ENCODE measurements around the gene GRAMD1B.
A peak's percentile ranks its signal among the peaks of the same experiment; 100 is the strongest.

The GRAMD1B gene

DNA sequence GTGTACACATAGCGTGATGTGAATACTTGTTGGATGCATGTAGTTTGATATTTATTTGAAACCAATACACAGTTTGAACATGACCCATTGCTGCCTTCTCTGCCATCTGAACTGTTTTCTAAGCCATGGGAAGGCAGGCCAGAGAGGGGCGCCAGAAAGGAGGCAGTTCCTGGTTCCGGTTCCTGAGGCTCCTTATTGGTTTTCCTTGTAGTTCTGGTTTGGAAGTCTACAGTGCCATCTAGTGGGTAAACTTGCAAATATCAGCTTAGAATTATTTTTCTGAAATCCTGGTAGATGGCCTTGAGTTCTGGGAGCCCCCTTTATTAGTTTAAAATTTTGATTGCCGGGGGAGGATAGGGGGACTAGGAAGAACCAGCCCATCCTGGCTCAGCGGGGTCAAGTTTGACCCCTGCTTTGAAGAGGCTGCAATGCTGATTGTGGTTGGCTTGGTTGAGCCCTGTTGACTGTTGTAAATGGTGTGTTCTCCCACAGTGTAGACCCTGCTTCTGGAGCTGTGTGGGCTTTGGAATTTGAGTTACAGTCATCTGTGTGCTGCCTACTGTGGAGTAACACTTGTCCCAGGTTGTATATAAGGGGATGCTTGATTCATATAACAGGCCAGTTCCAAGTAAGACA is 48.4 kb downstream of the GRAMD1B start:
- peak; percentile 8 for DNase-seq

- no peak for DNase-seq
Observed at GRCh38 chr11:123479048-123479837, 49.2 kb downstream of the GRAMD1B start.

- DNase-seq, result no peak
Observed at GRCh38 chr11:123480290-123480815, 50.3 kb downstream of the GRAMD1B start.

DNA sequence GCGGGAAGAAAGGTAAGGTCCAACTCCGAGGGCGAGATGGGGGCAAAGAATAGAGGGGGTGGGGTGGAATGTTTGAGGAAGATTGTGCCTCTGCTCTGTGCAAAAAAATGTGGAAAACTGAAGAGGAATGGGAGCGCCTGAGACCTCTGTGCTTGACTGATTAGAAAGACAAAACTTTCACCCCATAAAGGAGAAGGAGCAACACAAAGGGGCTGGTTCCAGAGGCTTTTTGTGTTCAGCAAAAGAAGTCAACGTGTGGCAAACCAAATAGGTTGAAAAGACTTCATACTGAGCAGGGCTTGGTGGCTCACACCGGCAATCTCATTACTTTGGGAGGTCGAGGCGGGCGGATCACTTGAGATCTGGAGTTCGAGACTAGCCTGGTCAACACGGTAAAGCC is 50.8 kb downstream of the GRAMD1B start:
- no peak for DNase-seq

DNA sequence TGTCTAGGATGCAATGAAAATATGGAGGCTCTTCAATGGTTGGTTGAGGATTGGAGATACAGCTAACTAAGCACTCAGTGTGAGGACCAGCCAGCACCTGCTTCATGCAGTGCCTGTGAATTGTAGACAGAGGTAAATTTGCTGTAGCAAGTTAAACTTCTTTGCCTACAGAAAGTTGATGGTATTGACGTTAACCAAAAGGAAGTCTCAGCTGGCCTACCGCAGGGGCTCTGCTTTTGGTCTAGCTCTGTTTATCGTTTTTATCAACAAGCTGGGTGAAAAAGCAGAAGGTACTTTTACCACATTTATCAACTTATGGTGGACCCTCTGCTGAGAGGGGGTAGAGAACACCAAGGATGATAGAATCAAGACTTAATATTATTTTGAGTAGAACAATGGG is 51.6 kb downstream of the GRAMD1B start:
- no peak for DNase-seq

GRCh38 chr11:123482218-123482617 is 52.1 kb downstream of the GRAMD1B start:
- DNase-seq, result no peak

DNA sequence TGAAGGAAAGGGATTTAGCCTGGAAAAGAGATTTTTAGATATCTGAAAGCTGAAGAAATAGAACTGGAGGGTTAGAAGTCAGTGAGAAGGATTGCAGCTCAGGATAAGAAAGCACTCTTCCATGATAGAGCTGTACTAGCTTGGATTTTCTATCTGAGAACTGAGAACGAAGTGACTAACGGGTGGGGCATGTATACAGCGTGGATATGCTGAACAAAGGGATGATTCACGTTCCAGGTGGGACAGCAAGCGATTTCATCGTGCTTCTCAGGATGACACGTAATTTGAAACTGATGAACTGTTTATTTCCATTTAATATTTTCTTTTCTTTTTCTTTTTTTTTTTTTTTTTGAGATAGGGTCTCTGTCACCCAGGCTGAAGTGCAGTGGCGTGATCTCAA is 53.0 kb downstream of the GRAMD1B start:
- DNase-seq, result no peak

DNA sequence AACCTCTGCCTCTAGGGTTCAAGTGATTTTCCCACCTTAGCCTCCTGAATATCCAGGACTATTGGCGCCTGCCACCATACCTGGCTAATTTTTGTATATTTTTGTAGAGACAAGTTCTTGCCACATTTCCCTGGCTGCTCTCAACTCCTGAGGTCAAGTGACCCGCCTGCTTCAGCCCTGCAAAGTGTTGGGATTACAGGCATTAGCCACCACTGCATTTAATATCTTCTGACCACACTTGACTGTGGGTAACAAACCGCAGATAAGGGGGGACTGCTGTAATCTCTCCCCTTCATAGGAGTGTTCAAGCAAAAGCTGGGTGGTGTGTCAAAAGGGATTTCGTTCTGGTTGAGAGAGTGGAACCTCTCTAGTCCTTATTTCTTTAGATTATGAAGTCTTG is 53.4 kb downstream of the GRAMD1B start:
- DNase-seq, result no peak

DNA sequence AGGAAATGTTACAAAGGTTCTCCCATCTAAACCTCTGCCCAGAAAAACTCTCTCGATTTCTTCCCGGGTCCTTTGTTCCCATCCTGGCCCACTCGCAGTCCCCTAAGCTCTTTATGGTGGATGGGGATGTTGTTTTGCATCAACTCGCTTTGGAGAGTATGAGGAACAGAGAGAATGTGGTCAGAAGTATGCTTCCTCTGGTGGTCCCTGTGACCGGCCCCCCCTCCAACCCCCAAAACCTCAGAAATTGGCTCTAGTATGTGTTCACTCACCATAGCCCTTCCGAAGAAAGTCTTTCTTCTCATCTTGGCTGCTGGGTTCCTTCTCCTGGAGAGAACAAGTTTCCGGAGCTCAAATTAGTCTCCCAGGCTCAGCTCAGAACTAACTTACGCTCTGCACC is 54.4 kb downstream of the GRAMD1B start:
- no peak for DNase-seq

GRCh38 chr11:123487157-123487744 is 57.2 kb downstream of the GRAMD1B start:
- no peak for DNase-seq

DNA sequence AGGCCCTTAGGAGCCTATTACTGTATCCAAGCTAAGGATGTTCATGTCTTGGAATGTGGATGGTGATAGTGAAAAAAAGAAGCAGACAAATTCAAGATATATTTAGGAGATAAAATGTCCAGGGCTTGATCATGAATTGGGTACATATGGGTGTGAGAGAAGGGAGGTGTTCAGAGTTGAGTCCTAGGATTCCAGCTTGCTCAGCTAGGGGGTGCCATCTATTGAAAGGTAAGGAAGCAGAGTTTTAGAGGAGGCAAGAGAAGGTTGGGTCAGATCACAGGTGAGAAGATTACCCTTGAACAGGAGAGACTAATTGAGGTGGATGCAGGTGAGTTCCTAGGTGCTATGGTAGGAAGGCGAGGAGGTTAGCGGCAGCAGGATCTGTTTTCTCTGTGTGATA is 60.5 kb downstream of the GRAMD1B start:
- DNase-seq, result no peak

DNA sequence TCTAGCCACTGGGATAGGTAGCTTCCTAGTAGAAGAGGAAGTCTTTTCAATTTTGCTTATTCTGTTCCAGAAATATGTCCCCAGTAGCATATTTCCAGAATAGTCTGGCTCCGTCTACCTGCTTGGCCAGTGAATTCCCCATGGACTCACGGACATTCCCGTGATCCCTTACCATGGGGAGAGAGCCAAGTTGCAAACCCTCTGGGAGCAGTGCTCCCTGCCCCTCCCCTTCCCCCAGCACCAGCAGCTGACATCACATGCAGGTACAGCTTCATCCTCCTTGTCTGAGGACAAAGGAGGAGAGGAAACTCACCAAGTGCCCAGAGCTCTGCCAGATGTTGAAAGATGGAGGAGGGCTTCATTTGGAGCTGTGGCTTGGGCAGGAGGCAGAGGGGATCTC is 61.2 kb downstream of the GRAMD1B start:
- no peak for DNase-seq

GRCh38 chr11:123493349-123494063 is 63.4 kb downstream of the GRAMD1B start:
- no peak for DNase-seq

- DNase-seq, result no peak
Observed at GRCh38 chr11:123494195-123495050, 64.4 kb downstream of the GRAMD1B start.

DNA sequence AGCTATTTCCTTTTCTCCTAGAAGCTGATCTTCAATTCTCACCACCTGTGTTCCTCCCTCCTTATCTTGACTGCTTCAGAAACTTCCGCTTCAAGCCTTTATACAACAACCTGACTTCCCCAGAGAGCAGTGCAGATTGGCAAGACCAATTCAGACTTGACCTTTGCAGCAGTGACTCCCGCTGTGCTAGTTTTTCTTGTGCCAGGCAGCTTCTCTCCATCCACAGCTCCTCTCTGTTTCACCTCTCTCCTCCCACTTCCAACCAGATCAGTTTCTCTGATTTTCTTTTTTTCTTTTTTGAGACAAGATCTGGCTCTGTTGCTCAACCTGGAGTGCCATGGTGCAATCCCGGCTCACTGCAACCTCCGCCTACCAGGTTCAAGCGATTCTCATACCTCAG is 74.3 kb downstream of the GRAMD1B start:
- no peak for DNase-seq

- DNase-seq, result no peak
Observed at GRCh38 chr11:123505546-123506299, 75.7 kb downstream of the GRAMD1B start.

GRCh38 chr11:123507043-123507442 is 77.0 kb downstream of the GRAMD1B start:
- no peak for DNase-seq

DNA sequence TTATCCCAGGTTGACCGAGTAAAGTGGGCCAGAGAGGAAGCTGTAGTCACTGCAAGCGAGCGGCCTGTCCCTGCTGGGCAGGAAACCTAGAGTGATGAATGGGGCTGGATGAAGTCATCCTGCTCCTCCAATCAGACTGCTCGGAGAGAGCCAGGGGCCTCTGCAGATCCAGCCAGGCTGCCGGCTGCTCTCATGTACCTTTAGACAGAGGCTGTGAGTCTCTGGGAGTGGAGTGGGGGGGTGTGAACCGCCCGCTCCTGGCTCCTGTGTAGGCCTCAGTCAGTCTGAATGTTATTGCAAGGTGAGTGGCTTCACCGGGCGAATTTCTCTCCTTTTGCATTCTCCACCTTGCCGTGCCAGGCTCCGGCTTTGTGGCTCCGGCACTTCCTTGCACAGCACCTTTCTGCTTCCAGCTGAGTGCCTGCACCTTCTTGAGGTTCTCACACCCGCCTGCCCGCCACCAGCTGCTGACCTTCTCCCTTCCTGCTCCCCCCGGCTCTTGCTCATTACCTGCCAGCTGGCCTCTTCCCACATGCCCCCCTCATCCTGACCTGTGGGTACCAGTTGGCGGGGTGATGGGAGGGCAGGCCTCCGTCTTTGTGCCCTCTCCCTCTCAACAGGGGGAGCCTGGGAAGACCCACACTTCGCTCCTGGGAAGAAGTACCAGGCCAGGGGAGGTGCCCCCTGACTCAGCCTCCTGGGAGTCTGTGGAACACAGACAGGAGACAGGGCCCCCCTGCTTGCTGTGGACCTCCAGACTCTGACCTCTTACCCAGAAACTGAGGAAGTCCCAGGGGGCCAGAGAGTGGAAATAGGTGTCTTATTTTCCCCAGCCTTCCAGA is 79.9 kb downstream of the GRAMD1B start:
- DNase-seq, result no peak

- DNase-seq, result no peak
Observed at GRCh38 chr11:123510579-123510905, 80.5 kb downstream of the GRAMD1B start.

DNA sequence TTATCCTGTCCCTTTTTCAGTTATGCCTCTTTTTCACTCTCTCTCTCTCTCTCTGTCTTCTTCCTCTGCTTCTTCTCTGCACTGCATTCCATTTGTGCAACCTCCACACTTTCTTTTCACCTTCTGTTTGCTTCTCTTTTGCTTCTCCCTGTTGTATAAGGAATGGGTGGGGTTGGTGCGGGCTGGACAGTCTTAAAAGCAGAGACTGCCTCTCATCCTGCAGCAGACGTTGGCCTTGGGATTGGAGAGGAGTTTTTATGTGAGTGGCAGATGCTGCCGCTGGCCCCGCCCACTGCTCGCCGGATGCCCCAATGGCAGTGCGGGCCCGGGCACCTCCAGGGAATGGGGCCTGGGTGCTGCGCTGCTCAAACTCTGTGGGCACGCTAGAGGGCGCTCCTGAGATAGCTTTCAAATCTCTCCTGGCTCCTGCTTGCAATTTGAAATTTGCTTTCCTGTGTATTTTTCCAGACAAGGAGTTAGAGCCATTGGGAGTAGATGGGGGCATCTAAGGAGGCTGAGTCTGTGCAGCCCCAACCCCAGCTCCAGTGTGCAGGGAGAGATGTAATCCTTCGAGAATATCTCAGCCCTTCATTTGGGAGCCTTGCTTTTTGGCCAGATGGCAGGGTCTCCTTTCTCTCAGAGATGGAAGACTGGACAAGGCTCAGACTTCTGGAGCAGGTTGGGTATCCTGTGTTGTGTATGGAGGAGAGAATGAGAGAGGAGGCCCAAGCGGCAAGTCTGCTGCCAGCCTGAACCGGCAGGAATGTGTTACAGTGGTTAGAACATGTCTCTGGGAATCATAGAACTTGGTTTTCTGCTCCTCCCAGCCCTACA is 81.2 kb downstream of the GRAMD1B start:
- DNase-seq, result peak; percentile 7
